ENCODE data around the gene EZH1. TPM values are rescaled to one million over a fixed set of nuclear protein-coding genes. Genes with fewer than 3 reads are reported as not detected.

Gene EZH1
- total RNA-seq, 1 donor from 2014 or later: 12.1 TPM

DNA sequence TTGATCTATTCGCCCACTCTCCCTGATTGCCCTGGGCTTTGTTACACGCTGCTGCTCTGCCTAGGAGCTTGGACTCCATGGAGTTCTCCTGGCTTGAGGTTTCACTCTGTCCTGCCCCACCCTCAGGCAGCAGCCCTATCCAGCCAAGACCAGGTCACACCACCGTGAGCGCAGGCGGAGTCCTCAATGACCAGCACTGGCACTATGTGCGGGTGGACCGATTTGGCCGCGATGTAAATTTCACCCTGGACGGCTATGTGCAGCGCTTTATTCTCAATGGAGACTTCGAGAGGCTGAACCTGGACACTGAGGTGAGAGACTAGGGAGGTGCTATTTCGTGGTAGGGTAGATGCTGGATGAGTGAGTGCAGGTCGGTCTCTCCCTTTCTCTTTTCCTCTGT, 59.0 kb downstream of the EZH1 start:
- ATAC-seq (no peak), DNase-seq (ENCODE audit: low spot score) (no peak)

DNA sequence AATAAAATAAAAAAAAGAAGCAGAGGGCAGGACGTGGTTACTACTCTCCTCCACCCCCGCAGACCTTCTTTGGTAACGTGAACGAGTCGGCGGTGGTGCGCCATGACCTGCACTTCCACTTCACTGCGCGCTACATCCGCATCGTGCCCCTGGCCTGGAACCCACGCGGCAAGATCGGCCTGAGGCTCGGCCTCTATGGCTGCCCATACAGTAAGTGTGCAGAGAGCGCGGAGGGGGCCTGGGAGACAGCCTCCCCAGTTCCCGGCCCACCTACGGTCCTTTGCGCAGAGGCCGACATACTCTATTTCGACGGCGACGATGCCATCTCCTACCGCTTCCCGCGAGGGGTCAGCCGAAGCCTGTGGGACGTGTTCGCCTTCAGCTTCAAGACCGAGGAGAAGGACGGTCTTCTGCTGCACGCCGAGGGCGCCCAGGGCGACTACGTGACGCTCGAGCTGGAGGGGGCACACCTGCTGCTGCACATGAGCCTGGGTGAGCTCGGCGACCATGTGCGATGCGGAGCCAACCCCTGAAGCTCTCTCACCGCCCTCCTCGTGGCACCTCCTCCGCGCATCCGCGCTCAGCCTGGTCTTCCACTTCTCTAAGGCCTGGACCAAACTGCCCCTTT, 59.8 kb downstream of the EZH1 start:
- DNase-seq (ENCODE audit: low spot score): no peak
- ATAC-seq: no peak

DNA sequence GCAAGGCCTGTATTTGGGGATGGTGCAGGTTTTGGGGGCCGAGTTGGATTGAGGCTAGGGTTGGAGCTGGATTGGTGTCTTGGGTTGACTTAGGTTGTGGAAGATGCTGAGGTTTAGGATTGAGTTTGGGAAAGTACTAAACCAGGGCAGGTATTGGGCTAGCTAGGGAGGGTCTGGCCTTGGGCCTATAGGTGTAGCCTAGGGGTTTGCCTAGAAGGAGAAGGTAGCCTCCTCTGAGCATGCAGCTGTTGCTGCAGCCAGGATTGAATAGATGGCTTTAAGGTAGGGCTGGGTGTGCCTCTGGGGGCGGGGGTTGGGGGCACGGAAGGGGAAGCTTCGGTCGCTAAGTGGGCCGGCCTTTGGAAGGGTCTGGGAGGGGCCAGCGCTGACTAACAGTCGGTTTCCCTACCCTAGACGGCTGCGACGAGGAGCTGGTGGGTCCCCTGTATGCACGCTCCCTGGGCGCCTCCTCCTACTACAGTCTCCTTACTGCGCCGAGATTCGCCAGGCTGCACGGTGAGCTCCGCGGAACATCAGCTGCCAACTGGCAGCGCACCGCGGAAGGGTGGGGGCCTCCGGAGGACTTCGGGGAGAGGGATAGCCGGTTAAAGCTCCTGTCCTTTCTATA, 61.3 kb downstream of the EZH1 start:
- ATAC-seq (no peak), DNase-seq (ENCODE audit: low spot score) (no peak)

DNA sequence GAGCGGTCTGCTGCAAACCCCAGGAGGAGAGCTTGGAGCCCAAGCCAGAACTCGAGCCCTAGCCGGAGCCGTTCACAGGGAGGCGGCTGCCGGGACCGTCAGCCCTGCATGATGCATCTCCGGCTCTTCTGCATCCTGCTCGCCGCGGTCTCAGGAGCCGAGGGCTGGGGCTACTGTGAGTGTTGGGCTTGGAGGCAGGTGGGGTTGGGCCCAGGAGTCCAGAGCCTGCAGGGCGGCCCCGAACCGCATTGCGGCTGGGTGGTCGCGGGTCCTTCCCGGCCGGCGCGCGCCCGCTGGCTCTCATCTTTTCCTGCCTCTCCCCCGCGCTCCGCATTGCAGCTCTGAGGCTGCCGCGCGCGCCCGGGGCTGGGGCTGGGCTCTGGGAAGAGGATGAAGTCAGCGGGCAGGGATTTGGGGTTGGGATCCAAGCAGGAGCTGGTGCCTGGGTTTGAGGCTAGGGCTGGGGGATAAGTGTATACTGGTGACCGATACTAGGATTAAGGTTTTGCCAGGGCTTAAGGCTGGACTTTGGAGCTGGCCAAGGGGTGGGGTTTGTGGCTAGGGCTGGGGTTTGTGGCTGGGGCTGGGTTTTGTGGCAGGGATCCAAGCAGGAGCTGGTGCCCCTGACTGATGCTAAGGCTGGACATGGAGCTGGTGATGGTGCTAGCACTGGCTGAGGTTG, 62.0 kb downstream of the EZH1 start:
- ATAC-seq: no peak
- no peak for DNase-seq (ENCODE audit: low spot score)

DNA sequence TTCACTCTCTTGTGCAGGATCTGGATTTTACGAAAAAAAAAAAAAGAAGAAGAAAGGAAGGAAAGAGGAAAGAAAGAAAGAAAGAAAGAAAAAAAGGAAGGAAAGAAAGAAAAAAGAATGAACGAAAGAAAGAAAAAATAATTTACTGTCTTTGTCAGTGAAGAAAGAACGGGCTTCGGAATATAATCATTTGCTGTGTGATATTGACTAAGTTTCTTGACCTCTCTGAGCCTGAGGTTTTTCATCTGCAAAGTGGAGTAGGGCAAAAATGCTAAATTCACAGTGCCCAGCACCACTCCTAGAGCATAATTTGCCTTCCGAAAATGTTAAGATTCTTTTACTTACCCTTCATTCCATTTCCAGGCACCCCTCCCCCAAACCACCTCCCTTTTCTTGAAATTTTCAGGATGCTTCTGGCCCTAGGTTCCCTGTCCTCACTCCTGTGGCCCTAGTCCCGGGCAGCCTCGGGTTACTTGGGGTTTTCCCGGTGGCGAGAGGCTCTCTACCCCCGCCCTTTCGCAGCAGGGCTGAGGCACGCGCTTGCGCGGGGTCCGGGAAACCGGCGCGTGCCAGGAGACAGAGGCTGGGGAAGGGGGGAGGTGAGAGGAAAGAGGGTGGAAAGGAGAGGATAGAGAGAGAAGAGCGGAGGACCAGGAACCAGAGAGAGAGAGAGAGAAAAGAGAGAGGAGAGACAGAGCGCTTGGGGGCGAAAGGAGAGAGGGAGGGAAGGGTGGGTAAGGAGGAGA, 62.7 kb downstream of the EZH1 start, which contains the start of gene CNTNAP1:
Gene CNTNAP1, plus strand, starts transcription at position 556 of the 746 bp plus-strand sequence. CDS start 299 bp downstream, outside the sequence.
- DNase-seq (ENCODE audit: low spot score) (no peak), ATAC-seq (no peak)

DNA sequence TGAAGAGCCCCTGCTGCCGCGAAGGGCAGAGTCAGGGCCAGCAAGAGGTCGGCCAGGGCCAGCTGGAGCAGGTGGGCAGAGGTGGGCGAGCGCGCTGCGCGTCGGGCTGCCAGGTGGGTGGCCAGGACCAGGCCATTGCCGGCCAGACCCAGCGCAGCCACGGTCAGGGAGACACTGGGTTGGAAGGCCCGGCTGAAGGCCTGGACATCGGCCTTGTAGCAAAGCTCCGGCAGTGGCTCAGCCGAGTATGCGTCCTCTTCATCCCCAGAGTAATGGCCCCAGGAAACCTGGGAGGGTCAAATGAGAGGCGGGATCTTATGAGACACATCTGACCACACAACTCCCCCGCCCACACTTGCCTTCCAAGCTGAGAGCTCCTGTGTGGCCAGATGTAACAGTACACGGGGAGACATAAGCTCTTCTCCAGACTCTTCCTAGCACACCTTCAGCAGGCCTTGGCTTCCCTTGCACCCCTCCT, 64.5 kb downstream of the EZH1 start:
- ATAC-seq: no peak

DNA sequence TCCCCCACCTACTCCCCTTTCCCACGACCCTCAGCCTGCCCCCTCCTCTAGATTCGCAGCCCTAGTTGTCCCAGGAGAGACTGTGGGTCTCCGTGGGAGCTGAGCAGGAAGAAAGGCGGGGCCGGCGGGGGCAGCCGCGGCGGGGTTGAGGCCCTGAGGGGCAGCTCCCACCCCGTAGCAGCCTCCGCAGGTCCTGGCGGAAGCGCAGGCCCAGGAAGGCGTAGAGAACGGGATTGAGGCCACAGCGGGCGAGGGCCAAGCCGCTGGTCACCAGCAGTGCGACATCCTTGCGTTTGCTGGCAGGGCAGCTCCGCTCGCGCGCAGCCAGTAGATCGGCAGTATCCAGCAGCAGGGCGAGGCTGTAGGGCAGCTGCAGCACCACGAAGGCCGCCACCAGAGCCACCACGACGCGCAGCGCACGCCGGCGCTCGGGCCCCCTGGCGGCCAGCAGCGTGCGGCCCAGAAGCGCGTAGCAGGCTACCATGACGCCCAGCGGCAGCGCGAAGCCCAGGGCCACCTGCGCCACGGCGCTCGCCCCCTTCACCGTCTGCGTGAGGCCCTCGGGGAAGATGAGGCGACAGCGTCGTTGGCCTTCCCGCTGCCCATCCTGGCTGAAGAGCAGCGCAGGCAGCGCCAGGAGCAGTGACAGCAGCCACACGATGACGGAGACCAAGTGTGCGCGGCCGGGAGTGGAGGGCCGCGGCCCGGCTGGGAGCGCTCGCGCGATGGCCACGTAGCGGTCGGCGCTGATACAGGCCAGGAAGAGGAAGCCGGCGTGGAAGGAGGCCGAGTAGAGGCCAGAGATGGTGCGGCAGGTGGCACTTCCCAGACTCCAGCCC, 65.1 kb downstream of the EZH1 start:
- peak; percentile 57 for ATAC-seq
- peak; percentile 84 for DNase-seq (ENCODE audit: low spot score)

More for the DNA sequence above, 64.5 kb downstream of the EZH1 start:
- DNase-seq (ENCODE audit: low spot score): no peak

DNA sequence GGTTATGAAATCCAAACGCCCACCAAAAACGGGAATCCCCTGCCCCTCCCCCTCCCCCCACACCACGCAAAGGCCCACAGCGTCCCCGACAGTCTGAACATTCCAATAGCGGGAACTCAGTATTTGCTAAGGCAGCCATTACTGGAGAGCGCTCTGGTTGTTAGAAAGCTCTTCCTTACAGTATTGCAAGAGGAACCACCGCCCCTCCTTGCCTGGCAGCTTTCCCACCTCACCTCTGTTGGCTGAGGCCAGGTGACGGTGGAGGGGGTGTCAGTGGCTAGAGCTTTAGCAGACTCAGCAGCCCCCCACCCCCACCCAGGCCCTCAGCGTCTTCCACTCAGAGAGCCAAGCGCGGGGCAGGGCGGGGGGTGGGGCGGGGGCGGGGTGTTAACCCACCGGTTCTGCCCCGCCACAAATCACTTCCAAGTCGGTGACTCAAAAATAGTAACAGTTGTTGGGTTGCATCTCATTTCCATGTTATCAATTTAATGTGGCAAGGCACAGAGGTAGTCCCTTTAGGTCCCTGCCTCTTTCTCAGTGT, 65.8 kb downstream of the EZH1 start:
- DNase-seq (ENCODE audit: low spot score) (peak; percentile 60), ATAC-seq (no peak)

DNA sequence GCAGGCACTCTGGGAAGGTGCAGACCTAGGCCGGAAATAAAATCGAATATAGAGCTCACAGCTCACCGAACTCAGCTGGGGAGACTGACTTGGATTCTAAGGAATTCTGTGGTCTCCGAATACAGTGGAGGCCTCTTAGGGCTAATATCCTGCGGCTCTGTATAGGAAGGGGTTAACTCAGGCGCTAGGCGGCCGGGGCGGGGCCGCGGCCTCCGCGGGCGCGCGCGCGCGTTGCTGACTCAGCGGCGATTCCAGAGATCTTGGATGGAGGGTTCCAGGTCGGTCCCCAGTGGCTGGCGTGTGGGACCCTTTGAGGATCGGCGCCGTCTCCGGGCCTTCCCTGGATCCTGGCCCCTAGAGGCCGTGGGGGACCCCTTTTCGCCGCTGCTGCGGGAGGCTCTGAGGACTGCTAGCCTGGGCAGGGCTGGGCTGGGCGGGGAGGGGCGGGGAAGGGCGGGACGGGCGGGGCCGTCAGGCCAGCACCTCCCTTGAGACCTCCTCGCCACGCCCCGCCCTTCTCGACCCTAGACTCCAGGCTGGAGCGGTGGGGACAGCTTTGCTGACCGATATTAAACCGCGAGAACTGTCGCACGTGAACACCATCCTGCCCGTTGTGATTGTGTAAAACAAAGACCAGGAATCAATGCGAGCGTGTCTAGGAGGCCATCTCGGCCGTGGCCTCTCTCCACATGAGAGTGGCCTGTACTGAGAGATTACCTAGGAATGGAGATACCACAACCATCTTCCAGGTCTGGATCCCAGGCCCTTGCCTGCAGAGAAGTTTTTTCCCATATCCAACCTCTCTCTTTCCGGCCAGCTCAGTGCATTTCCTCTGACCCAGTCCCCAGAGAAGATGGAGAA, 66.7 kb downstream of the EZH1 start:
- peak; percentile 97 for DNase-seq (ENCODE audit: low spot score)
- ATAC-seq: peak; percentile 55

DNA sequence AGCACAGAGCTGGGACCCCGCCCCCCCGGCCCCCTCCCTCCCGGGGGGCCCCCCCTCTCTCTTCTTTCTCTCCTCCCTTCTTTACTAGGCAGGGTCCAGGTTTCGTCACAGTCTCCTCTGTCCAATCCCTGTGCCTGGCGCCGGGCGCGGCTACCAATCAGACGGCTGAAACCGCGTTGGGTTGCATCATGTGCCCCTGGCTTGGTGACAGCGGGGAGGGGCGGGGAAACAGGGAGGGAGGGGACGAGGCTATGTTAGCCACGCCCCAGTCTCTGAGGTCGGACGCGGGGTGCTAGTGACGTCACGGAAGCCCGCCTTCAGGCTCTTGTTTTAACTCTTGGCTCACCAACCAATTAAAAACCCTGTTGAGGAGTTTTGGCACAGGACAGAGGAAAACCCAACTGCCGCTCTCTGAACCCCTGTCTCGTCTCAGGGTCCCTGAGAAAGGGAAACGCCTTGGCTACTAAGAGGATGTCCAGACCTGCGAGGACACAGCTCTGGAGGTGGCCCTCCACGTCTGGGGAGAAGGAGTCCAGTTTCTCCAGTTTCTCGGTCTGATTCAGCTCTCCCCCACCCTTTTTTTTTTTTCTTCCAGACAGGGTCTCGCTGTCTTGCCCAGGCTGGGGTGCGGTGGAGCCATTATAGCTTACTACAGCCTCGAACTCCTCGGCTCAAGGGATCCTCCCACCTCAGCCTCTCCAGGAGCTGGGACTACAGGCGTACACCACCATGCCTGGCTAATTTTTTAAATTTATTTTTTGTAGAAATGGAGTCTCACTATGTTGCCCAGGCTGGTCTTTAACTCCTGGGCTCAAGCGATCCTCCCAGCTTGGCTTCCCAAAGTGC, 67.6 kb downstream of the EZH1 start:
- DNase-seq (ENCODE audit: low spot score): peak; percentile 100
- ATAC-seq: peak; percentile 66

DNA sequence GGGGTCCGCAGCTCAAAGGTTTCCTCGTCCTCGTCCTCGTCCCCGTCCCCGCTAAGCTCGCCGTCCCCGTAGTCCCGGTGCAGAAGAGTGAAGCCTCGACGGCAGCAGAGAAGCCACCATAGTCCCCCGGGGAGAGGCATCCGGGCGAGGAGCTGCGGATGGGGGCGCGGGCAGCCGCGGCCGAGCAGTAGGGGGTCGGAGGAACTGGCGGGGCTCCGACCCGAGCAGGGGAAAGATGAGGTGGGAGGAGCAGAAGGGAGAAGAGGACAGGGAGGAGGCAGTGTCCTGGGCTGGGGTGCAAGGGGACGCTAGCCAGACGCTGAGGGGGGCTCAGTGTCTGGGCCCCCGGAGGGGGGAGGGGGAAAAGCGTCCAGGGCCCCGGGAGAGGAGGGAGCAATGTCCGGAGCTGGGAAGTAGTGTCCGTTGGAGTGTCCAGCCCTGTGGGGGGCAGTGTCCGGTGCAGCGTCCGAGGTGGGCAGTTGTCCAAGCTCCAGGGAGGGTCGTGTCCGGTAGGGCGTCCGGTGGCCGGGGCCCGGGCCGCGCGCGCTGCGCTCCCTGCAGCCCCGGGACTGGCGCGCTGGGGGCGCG, 68.3 kb downstream of the EZH1 start, which contains the start of gene PLEKHH3:
Gene PLEKHH3, minus strand, starts transcription at position 571 of the 588 bp plus-strand sequence. Its CDS starts 431 bp downstream, at position 140.
- ATAC-seq (no peak), DNase-seq (ENCODE audit: low spot score) (no peak)

DNA sequence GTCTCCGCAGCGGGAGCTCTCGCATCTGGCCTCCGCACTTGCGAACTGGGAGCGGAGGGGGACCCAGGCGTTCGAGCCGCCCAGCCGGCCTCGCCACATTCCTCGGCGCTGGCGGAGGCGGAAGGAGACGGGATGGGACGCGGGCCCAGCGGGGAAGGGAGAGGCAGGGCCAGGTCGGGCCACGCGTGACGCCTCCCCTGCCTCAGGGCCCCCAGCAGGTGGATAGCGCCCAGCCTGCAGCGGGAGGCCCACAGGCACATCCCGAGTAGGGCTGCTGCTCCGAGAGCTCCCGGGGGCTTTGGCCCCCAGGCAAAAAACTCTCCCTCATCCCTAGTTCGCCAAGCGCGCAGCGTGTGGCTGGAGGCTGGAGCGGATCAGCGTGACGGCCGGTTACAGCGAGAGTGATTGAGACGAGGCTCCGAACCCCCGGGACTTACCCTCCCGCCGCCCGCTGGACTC, 68.8 kb downstream of the EZH1 start:
- peak; percentile 5 for ATAC-seq

DNA sequence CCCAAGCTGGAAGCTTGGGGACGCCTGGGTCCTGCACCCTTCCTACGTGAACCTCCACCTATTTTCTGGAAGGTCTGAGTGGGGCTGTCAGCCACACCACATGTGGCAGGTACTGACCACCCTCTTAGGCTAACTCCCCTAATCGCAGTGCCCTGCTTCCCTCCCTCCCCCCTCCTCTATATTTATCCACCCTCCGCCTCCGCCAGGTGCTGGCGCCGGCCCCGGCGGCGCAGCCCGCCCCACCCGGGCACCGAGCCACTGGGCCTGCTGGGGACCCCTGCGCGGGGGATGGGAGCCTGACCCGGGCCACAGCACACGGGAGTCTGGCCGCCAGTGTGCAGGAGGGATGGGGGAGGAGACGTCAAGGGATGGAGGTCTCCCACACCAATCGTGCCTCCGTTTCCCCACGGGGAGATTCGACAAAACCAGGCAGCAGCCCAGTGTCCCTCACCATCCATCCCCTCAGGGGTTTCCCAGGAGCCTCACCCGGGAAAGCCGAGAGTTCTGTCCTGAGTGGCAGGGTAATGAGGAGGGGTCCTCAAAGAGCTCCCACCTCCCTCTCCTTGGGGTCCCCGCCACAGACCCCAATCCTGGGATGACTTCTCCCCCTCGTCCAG, 69.4 kb downstream of the EZH1 start:
- DNase-seq (ENCODE audit: low spot score): peak; percentile 79
- peak; percentile 23 for ATAC-seq

More for the DNA sequence above, 68.8 kb downstream of the EZH1 start:
- no peak for DNase-seq (ENCODE audit: low spot score)

DNA sequence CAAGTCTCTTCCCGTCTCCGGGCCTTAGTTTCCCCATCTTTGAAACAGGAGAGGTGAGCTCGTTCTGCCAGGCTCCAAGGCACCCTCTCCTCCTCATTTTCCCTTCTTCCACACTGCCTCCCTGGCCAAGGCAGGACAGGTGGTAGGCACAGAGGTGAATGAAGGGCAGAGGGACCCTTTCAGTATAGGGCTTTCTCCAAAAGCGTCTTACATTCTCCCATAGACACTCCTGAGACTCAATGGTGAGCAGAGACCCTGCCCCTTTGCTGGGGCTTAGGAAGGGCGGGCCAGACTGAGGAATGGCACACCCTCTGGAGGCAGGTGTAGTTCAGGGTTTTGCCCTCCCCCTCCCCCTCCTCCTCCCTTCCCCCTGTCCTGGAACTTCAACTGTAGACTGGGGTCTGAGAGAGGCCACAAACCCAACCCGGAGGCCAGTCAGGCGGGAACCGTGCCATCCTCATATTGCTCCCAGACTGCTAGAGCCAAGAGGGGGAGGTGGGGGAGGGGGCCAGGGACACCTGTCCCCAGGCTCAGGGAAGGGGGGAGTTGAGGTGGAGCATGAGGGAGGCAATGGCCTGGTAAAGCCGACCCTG, 70.0 kb downstream of the EZH1 start:
- DNase-seq (ENCODE audit: low spot score) (no peak), ATAC-seq (no peak)

DNA sequence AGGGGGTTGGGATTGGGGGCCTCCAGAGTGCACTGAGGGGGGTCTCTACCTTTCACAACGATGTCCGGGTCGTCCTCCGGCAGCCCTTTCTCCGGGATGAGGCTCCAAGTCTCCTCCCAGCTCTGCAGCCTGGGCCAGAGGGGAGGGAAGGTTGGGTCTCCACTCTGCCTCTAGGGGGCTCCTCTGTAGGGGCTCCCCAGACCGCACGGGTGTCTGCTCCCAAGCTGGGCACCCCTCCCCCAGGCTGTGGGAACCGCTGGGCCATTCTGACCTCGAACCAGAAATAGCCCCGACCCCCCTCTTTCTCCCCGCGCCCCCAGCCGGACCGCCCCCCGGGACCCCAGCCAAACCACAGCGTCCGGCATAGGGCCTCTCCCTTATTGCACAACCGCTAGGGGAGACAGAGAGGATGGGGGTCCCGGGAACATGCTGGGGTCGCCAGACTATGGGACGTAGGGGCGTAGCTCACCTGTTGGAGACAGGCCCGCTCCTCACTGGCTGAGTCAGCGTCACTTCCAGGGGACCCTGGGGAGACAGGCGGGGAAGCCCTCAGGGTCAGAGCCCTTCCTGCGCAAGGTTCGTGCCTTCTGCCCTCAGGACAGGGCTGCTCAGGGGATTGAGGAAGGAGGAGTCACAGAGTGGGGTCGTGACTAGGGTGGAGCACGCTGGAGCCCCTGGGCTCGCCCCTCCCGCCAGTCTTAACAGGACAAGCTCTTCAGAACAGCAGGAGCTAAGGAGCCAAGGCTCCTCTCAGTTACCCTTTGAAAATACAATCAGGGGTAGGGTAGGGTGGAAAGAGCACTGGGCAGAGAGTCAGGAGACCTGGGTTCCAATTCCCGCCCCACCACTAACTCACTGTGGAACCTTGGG, 70.7 kb downstream of the EZH1 start:
- ATAC-seq (no peak), DNase-seq (ENCODE audit: low spot score) (no peak)
